GM18870 (cell line): Measurements from ENCODE around the gene TM4SF4.

Source experiments
- ATAC-seq: cut with Tn5 transposase; IDR thresholded peaks from one replicate; pipeline ENCODE4 v1.9.1; 2021; ENCODE audit warnings: moderate library complexity; ENCODE audit not compliant: unreplicated experiment

Gene TM4SF4

DNA sequence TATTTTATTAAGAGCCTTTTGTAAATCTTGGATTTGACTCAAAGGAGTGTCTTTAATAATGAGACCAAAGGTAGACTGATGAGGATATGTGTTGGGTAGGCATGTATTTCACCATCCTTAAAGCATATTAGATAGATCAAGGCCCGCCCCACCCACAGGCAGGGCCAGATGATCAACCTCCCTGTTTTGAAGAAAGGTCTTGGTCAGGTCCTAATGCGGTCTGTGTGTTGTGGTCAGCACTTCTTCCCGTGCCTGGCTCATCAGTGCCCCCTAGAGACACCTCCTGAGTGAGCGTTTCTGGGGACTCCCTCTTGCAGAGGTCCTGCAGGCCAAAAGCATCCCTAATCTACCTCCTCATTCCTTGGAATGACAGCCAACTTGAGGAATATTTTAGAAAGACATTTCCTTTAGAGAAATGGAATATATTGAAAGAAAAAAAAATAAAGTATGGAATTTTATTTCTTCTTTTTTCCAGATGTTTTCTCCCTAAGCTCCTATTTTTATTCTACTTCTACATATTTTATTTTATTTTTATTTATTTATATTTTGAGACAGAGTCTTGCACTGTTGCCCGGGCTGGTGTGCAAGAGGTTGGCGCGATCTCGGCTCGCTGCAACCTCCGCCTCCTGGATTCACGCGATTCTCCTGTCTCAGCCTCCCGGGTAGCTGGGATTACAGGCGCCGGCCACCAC, 6.0 kb downstream of the TM4SF4 start:
- peak; percentile 96 for ATAC-seq

DNA sequence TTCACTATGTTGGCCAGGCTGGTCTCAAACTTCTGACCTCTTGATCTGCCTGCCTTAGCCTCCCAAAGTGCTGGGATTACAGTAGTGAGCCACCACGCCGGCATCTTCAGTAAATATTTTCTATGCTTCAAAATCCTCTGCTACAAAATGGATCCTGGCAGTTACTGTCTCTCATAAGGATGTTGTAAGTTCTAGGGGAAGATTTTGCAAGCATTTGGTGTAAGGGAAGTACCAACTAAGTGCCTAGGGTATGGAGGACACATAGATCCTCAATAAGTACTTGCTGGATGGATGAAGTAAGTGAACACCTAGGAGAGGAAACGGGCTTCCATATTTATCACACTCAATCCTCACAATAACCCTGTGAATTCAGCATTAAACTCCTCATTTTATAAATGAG, 6.6 kb downstream of the TM4SF4 start:
- ATAC-seq: no peak

DNA sequence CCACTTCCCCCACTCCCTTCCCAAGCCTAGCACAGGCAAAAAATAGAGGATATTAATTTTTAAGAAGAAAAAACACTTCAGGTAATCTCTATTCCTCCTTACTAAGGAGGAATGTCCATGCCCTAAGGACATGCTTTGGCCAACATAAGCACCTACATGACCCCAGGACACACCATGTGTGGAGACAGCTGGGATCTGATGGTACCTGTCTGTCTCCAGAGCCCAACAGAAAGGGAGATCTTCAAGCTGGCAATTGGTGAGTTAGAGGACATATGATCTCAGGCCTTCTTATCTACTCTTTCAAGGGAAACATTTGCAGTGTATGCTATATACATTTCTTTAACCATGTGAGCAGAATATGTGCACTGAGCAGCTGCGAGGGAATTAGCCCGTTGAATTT, 7.0 kb downstream of the TM4SF4 start:
- no peak for ATAC-seq

DNA sequence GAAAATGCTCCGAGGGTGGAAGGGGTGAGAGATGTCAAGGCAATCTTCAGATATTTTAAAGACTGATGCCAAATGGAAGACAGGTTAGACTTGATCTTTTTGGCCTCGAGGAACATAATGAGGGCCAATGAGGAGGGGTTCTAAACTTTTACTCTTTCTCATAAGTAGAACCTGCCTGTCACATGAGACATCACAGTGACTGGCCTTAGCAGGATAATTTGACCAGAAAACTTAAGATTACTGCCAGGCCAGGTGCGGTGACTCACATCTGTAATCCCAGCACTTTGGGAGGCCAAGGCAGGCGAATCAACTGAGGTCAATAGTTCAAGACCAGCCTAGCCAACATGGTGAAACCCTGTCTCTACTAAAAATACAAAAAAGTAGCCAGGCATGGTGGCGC, 12.2 kb downstream of the TM4SF4 start:
- no peak for ATAC-seq

DNA sequence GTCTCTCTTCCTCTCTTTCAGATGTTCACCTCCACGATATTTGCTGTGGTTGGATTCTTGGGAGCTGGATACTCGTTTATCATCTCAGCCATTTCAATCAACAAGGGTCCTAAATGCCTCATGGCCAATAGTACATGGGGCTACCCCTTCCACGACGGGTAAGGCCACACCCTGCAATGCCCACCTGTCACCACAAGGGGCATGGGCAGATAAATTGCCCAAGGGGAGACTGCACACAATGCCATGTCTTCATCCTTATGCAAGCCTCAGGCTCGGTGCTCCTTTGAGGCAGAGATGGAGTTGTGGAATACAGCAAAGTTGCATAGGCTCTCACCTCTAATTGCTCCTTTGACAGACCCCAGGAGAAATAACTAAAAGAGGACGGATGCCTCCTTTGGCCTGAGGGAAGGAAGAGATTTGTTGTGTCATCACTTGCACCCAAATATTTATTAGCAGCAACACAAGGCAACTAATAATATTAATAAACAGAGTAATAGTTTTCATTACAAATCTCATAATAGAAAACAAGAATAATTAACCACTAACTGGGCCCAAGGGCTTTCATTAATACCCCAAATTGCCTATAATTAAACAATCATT, 13.2 kb downstream of the TM4SF4 start:
- ATAC-seq: no peak

DNA sequence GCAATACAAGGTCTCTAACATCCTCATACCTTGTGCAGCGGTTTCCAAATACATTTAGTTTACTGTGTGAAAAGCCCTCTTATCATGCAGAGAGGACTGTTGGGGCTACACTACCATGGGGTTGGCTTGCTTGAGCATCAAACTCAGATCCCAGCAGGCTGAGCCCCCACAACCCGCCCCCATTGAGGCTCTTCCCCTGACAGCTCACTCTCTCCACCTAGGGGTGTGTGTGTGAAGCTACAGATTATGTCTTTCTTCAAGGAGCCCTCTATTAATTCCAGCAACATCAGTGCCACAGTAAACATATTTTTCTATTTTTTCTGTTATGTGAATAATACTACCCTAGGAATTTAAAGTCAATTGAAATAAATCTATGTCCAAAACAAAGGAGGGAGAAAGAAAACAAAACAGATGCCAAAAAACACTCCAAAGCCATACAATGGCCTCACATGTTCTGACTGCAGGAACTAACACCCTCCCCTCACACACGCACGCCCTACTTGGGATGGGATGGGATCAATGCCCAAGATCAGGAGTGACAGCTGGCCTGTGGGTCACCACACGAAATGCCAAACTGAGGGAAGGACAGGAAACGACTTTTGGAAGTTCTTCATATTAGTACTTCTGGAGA, 14.7 kb downstream of the TM4SF4 start:
- ATAC-seq: no peak

DNA sequence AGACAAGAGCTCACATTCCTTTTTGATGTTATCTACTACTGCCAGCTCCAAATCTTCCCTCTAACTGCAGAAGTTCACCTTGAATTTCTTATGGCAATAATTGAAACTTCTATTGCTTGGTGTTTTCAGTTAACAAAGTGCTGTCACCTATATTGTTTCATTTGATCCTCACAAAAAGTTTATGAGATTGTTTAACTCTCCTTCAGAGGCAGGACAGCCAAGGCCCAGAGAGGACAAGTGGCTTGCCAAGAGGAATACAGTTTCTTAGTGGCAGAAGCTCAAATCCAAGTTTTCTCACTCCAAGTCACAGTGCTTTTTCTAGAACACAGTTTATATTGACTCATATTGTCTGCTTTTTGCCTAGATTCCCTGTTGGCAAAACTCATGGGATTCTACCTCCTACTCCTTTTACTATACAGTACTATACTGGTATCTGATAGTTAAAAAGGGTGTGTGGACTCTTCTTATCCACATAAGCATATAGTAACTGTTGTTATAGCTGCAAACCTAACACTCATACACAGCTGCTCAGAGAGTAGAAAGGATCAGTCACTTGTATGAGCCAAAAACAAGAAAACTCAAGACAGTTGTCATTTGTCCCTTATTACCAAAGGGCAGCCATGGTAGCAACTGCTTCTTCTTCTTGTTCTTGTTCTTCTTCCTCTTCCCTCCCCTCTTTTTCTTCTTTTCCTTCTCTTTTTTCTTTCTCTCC, 15.9 kb downstream of the TM4SF4 start:
- ATAC-seq: no peak

DNA sequence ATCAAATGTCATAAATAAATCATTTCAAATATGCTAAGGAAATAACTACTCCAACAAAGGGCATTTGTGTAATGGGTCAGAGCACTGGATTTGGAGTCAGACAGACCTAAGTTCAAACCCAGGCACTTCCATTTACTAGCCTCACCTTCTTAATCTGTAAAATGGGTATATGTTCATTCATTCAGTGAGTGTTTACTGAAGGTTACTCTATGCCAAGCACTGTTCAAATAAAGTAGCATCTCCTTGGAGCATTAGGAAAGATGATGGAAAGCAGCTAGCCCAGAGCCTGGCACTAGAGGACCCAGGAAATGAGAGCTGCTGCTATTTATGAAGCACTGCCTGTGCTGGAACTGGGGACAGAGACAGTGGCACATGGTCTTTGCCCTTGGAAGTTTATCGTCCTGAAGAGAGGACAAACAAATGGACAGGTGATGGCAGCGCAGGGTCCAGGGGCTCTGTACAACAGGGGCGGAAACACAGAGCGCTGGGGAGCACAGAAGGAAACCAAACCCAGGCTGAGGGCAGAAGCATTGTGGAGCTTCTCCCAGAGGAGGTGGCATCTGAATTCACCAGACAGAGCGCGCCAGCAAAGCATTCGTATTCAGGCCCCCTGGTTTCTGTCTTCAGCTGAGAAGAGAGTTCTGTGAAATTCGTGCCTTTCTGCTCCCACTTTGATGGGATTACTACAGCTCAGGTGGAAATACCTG, 19.0 kb downstream of the TM4SF4 start:
- no peak for ATAC-seq

DNA sequence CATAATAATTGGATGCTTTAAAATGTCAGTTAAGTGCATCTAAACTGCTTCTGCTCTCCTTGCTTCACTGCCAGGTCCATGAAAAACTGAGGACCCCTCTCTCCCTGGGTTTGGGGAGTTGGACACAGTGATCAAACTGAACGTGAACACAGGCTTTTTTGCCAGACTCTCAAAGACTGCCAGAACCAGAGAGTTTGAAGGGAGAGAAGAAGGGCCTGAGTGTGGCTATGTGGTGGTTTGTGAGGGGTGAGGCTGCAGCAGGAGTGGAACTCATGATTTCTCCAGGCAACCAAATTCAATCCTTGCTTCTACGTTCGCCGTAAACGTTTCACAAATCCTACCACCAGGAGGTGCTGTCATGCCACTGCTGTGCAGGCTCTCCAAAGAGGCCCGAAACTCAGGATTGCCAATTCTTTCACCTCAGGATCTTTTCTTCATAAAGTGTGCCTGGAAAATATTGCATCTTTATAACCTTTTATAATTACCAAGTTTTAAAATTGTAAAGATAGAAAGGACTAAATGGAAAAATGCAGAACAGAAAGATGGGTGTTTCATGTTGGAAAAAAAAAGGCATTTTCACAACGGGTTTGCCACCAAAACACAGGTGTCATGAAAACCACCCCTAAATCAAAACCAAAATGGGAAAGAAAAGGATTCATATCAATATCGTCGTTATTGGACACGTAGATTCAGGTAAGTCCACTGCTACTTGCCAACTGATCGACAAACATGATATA, 19.7 kb downstream of the TM4SF4 start:
- ATAC-seq: no peak

DNA sequence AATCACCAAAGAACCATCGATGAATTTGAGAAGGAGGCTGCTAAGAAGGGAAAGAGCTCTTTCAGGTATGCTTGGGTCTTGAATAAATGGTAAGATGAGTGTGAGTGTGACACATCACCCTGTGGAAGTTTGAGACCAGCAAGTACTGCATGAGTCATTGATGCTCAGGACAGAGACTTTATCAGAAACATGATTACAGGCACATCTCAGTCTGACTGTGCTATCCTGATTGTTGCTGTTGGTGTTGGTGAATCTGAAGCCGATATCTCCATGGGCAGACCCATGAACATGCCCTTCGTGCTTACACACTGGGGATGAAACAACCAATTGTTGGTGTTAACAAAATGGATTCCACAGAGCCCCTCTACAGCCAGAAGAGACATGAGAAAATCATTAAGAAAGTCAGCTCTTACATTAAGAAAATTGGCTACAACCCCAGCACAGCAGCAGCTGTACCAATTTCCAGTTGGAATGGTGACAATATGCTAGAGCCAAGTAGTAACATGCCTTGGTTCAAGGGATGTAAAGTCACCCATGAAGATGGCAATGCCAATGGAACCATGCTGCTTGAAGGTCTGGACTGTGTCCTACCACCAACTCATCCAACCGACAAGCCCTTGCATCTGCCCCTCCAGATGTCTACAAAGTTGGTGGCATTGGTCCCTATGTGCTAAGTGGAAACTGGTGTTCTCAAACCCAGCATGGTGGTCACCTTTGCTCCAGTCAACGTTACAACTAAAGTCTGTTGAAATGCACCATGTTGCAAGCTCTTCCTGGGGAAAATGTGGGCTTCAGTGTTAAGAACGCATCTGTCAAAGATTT, 20.5 kb downstream of the TM4SF4 start:
- no peak for ATAC-seq

DNA sequence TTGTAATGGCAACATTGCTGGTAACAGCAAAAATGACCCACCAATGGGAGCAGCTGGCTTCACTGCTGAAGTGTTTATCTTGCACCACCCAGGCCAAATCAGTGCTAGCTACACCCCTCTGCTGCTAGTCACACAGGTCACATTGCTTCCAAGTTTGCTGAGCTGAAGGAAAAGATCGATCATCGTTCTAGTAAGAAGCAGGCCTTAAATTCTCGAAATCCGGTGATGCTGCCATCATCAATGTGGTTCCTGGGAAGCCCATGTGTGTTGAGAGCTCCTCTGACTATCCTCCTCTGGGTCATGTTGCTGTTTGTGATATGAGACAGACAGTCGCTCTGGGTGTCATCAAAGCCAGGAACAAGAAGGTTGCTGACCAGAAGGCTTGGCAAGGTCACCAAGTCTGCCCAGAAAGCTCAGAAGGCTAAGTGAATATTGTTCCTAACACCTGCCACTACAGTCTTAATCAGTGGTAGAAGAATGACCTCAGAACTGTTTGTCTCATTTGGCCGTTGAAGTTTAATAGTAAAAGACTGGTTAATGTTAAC, 21.2 kb downstream of the TM4SF4 start:
- no peak for ATAC-seq

DNA sequence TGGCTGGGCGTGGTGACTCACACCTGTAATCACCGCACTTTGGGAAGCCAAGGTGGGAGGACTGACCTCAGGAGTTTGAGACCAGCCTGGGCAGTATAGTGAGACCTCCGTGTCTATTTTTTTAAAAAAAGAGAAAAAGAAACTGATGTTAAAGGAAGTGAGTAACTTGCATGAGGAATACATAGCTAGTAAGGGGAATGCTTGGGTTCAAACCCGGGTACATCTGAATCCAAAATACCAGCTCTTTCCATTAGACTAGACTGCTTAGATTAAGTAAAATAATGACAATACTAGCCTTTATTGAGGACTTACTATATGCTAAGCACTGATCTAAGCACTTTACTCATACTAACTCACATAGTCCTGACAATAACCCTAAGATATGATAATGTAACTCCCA, 22.4 kb downstream of the TM4SF4 start:
- no peak for ATAC-seq

DNA sequence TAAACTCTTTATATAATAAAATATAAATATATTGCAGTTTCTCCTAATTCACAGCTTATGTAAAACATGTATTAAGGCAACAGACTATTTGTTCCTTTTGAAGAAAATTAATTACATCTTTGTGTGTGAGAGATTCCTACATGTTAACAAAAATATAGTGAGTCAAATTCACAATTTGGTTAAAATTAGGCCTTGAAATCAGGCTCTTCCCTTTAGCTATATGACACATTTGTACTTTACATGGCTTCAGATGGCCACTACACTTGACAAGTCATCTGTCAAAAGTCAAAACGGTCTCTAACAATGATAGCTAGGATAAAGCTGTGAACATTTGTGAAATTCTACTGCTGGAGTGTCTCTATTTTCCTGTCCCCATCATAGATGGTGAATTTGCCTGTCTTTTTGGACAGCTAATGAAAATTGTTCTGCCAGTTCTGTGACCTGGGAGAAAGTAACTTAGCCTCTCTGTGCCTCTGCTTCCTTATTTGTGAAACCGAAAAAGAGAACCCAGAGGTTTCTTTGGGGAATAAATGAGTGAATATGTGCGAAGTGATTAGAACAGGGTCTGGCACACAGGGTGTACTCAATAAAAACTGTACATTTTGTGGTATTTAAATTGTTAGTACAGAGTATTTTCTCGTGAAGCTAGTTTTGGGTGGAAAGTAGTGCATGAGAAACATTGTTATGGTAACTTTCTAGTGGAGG, 23.6 kb downstream of the TM4SF4 start:
- no peak for ATAC-seq

DNA sequence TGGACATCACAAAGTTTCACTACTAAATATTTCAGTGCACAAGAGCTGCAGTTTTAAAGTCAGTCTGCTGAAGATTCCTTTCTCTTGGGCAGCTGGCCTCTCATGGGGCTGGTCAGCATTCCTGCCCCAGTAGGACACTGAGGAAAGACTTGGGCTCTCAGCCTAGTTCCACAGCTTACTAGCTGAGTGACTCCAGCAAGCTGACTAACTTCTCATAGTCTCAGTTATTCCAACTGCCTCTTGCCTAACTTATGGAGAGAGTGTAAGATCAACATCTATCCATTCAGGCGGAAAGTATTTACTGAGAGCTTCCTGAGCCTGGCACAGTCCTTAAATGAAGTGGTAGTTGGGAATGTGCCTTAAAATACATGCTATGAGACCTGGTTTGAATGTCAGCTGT, 27.0 kb downstream of the TM4SF4 start:
- ATAC-seq: no peak

DNA sequence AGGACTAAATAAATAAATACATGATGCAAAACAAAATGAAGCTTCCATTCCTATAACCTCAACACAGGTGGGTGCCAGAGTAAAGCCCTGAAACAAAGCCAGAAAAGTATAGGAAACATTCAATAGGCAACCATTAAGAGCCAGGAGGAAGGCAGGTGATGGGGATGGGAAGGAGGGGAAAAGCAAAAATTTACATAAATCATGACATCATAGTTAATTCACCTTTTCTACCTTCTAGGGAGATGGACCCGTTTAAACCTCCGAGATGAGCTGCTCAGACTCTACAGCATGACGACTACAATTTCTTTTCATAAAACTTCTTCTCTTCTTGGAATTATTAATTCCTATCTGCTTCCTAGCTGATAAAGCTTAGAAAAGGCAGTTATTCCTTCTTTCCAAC, 27.9 kb downstream of the TM4SF4 start:
- ATAC-seq: no peak

DNA sequence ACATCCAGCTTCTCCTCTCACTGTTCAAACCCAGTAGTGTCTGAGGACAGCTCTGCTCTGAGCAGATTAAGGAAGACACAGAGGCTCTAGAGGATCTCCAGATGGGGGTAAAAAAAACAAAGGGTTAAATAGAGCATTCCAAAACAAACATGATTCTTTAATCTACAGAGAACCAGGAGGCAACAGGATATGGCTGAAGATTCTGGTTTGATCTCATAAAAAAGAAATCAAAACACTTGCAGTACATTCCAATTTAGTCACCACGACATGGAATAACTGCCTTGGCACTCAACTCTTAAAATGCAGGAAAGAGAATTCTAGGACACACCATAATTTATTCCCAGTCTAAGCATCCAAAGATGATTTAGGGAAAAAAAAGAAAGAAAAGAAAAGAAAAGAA, 32.0 kb downstream of the TM4SF4 start:
- ATAC-seq: no peak

DNA sequence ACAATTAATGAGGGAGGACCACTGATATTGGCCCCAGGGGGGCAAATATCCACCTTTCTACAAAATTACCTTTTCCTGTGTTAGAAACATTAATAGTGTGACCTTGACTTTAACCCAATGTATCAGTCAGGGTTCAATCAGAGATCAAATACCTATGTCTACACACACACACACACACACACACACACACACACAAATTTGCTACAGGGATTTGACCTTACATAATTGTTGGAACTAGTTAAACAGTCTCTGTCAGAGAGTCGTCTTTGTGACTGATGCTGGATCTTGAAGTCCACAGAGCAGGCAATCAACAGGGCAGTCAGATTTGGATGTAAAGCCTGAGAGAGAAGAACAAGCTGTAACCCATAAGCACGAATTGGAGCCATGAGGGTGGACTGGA, 32.5 kb downstream of the TM4SF4 start:
- no peak for ATAC-seq

DNA sequence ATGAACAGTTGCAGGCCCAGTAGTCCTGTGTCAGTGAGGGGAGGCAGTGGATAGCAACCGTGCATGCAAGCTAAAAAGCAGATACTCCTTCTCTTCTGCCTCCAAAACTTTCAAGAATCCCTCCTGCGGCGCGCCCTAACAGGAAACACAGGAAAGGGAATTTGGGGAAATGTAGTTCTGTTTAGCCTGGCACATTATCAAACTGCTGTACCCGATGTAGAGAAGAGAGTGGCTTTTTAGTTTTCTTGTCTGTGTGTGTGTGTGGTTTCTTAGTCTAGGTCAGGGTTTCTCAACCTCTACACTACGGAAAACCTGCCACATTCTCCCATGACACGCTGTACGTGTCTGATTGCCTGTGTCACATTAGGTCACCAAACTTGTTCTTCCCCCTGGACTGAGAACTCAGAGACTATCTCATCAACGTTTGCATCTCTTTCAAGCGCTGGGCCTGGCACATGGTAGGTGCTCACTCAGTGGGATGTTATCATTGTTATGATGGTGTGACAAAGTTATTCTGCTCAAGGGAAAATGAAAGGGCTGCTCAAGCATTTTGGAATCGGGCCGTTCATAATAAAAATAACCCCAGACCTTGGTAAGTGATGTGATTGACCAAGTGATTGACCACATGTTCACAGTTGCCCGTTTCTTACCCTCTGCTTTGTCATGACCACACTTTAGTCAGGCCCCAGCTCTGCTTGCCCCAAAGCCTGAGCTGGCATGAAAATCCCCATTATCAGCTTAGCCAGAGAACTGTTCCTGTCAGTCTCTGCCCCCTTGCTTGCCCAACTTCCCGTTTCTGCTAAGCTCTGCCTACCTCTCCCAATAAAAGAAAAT, 33.2 kb downstream of the TM4SF4 start:
- ATAC-seq: no peak
